Esophagus squamous epithelium (tissue), 5 donors: Measurements from ENCODE around the gene ATP5F1D. TPM values are rescaled to one million over a fixed set of nuclear protein-coding genes. Genes with fewer than 3 reads are reported as not detected.
"Not testable (repeated sequence)": the region's sequence is repeated elsewhere in the genome, so short reads cannot be mapped to it uniquely, and the experiment has no call there.

ENCODE experiments used
- DNase-seq: peaks from one replicate; lab custom pipeline; 2025; lab: John Stamatoyannopoulos, UW
- H3K27ac ChIP-seq, 4 donors: fragments of 200-600 bp; sonication (generic); one replicate each; pipeline ENCODE4 v1.5.1; 2016 to 2019; ENCODE audit warnings: mild to moderate bottlenecking in 1 of 4
- H3K27me3 ChIP-seq, 4 donors: fragments of 200-600 bp; sonication (generic); 1 replicate in 3 of 4; 2 replicates in 1 of 4; pipeline versions ENCODE4 v1.5.1 to v1.6.0; 2017 to 2021; ENCODE audit warnings: antibody characterized with exemption in 1 of 4
- H3K36me3 ChIP-seq, 3 donors: fragments of 200-600 bp; sonication (generic); one replicate each; pipeline ENCODE4 v1.5.1; 2016 to 2019
- H3K4me1 ChIP-seq, 3 donors: fragments of 200-600 bp; sonication (generic); one replicate each; pipeline ENCODE4 v1.5.1; 2017 to 2019
- H3K4me3 ChIP-seq, 4 donors: fragments of 200-600 bp; sonication (generic); 1 replicate in 3 of 4; 2 replicates in 1 of 4; pipeline ENCODE4 v1.5.1; 2016 to 2019; ENCODE audit warnings: mild to moderate bottlenecking in 2 of 4, moderate library complexity in 1 of 4
- H3K9me3 ChIP-seq, 3 donors: fragments of 200-600 bp; sonication (generic); one replicate each; pipeline ENCODE4 v1.5.1; 2016 to 2019
- CTCF ChIP-seq, 6 experiments: fragments of 450-650 bp in 4 of 6; fragments of 200-600 bp in 2 of 6; sonication (generic) in 2 of 6; IDR thresholded peaks; one replicate each; pipeline ENCODE4 v1.5.1; 2016 to 2019; ENCODE audit warnings: antibody characterized with exemption in 6 of 6, mild to moderate bottlenecking in 4 of 6, moderate library complexity in 4 of 6
- POLR2A ChIP-seq, 4 donors: fragments of 450-650 bp; IDR thresholded peaks; one replicate each; pipeline ENCODE4 v1.6.1; 2017; ENCODE audit warnings: antibody characterized with exemption in 4 of 4, mild to moderate bottlenecking in 4 of 4, moderate library complexity in 3 of 4
- WGBS, 2 donors: methylation state at CpG; one replicate each; pipeline ENCODE4 v1.1.5; 2018; 5-methylcytosine and 5-hydroxymethylcytosine counted together
- intact Hi-C: fragments of 100-400 bp; cut with DNase I; formaldehyde crosslinking; loops from one replicate; pipeline ENCODE4 v1.15.0; 2022
- total RNA-seq, 4 donors: library from RNA; depleted of rRNA; stranded (reverse); fragments of >200 nt; gene quantifications; one replicate each; pipeline ENCODE4 v1.1.0, GENCODE V29; 2016
- donor health status: DM: yes; HTN: yes; CAD: no.

ATP5F1D gene
- total RNA-seq, 4 donors from 2014 or later, result 83.4 to 171 (median 132) TPM

DNA sequence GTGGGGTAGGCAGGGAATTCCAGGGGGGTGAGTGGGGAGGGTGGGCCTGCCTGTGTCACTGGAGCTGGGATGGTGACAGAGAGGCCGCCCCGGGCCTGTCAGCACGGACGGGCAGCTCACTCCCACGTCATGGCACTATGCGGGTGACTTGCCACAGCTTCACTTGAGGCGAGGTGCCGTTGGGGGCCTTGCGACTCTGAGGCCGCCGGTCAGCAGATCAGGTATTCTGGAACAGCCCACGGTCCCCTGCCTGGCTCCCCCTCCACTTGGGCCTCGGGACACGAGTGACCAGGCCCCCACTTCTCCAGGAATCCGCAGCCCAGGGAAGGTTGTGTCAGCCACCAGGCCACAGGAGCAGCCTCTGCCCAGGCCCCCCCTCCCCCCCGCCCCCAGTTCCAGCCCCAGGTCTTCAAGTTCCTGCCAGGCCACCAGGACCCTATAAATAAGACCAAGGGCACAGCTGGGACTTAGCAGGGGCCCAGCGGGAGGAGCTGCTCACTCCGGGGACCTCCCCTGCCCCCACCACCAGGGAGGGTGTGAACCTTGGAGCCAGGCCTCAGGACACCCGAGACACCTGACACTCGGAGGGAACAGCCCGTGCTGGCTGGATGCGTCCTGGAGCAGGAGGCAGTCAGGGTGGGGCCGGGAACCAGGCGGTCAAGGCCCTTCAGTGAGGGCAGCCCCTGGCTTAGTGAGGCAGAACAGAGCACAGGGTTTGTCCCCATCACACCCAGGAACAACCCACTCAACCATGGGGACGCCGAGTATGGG, 4.1 kb downstream of the ATP5F1D start:
- peak overlapping the region in 3 of 4 donors; percentile 38 to 60 (median 43) for H3K4me3 ChIP-seq
- TF ChIP-seq CTCF (IDR thresholded peaks at IDR 0.05) (no peak), POLR2A (IDR thresholded peaks at IDR 0.05) (no peak)
- H3K36me3 ChIP-seq, result peaks cover 0 to 23% (median 0%) of the 10 kb centered on the region in 3 donors
- intact Hi-C loops, result loop anchor here (2.0 kb wide), 1 partner anchor 21 kb away; no protein-coding TSS in a partner anchor
- WGBS, 2 donors, result 33% methylated on average over 14 of the region's 26 CpGs; no CpG with 5 or more reads in 1 of the 2 donors
- no peaks in the 10 kb centered on the region for H3K27me3 ChIP-seq
- no peak for DNase-seq
- H3K9me3 ChIP-seq, result no peaks in the 10 kb centered on the region
- H3K27ac ChIP-seq, result peak overlapping the region; percentile 90 to 100 (median 98)
- H3K4me1 ChIP-seq, result peaks cover 61 to 77% (median 61%) of the 10 kb centered on the region in 3 donors

DNA sequence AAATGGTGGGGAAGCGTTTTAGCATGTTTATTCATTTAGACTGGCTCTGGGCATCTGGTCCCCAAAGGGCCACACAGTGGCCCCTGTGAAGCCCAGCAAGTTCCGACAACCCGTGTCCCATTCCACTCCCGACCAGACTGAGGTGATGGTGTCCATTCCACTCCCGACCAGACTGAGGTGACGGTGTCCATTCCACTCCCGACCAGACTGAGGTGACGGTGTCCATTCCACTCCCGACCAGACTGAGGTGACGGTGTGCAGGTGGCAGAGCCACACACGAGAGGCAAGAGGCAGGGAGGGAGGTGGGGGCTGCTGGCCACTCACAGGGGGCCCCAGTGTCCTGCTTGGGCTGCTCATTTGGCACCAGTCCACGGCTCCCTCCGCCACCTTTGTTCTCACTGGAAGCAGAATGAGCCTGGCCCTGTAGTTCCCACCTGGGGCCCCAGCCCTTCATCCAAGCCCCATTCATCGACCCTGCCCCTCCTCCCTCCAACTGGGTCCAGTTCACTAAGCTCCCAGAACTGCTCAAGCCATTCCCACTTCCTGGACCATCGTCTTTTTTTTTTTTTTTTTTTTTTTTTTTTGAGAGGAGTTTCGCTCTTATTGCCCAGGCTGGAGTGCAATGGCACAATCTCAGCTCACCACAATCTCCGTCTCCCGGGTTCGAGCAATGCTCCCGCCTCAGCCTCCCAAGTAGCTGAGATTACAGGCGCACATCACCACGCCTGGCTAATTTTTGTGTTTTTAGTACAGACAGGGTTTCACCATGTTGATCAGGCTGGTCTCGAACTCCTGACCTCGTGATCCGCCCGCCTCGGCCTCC, 4.9 kb downstream of the ATP5F1D start:
- peak overlapping the region in 1 of 4 donors; percentile 2 for H3K4me3 ChIP-seq
- H3K27me3 ChIP-seq, H3K9me3 ChIP-seq, intact Hi-C loops, DNase-seq: not testable (repeated sequence)
- peaks cover 0 to 31% (median 2%) of the 10 kb centered on the region in 3 donors for H3K36me3 ChIP-seq
- peaks cover 54 to 77% (median 54%) of the 10 kb centered on the region in 3 donors for H3K4me1 ChIP-seq
- 68 to 77% methylated on average over 15 to 19 of the region's 27 CpGs for WGBS, 2 donors
- peak overlapping the region; percentile 90 to 100 (median 98) for H3K27ac ChIP-seq

DNA sequence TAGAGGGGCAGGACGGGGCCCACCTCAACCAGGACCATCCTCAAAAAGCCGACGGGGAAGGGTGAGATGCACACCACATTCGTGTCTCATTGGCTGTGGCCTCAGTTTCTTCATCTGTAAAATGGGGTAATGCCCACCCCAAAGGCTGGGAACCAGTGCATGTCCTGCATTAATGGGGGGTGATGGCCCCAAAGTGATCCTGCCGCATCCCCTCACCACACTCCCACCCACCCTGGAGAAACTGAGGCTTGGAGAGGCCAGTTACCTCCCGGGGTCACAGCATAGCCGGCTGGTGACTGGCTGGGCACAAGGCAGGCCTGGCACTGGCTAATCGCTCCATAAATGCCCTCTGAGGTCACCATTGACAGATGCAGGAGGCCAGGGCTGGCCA, 6.2 kb downstream of the ATP5F1D start:
- H3K4me3 ChIP-seq, result peak overlapping the region; percentile 73 to 98 (median 90)
- H3K4me1 ChIP-seq, result peaks cover 53 to 79% (median 57%) of the 10 kb centered on the region in 3 donors
- peaks cover 0 to 38% (median 8%) of the 10 kb centered on the region in 3 donors for H3K36me3 ChIP-seq
- H3K9me3 ChIP-seq, result no peaks in the 10 kb centered on the region
- no peak for TF ChIP-seq POLR2A (IDR thresholded peaks at IDR 0.05)
- no peak for TF ChIP-seq CTCF (IDR thresholded peaks at IDR 0.05)
- no peaks in the 10 kb centered on the region for H3K27me3 ChIP-seq
- no peak for DNase-seq
- WGBS, 2 donors, result 70 to 72% methylated on average over 5 of the region's 8 CpGs
- H3K27ac ChIP-seq, result peak overlapping the region; percentile 96 to 100 (median 100)
- intact Hi-C loops, result no loop called here

- H3K9me3 ChIP-seq, result no peaks in the 10 kb centered on the region
- H3K27me3 ChIP-seq, result no peaks in the 10 kb centered on the region
- H3K27ac ChIP-seq, result peak within 1 kb of the TSS; percentile 96 to 100 (median 100)
- peak in 3 of 4 donors; percentile 32 to 91 (median 85) for TF ChIP-seq POLR2A (IDR thresholded peaks at IDR 0.05)
- TF ChIP-seq CTCF (IDR thresholded peaks at IDR 0.05), result peak in 3 of 6 experiments; percentile 21 to 32 (median 21)
- peaks cover 49 to 79% (median 59%) of the 10 kb centered on the region in 3 donors for H3K4me1 ChIP-seq
- intact Hi-C loops, result no loop called here
- 0% methylated on average over 3 to 9 of the region's 60 CpGs for WGBS, 2 donors
- no peak for DNase-seq
- H3K4me3 ChIP-seq, result peak within 1 kb of the TSS; percentile 73 to 98 (median 90)
- H3K36me3 ChIP-seq, result peaks cover 0 to 35% (median 8%) of the 10 kb centered on the region in 3 donors
These were observed 6.7 kb downstream of the ATP5F1D start, which contains the start of gene MIDN for GRCh38 chr19:1248139-1248785. Gene MIDN (plus strand): TSS chr19:1248583. CDS start chr19:1250297, 1,714 bp downstream.

- Histone ChIP-seq H3K9me3 (no peaks in the 10 kb centered on the region), H3K4me3 (peak overlapping the region; percentile 73 to 98 (median 90)), H3K36me3 (peaks cover 2 to 33% (median 8%) of the 10 kb centered on the region in 3 donors), H3K4me1 (peaks cover 47 to 79% (median 59%) of the 10 kb centered on the region in 3 donors), H3K27ac (peak overlapping the region; percentile 96 to 100 (median 100)), H3K27me3 (no peaks in the 10 kb centered on the region)
- intact Hi-C loops, result no loop called here
- no peak for DNase-seq
- TF ChIP-seq POLR2A (IDR thresholded peaks at IDR 0.05) (no peak), CTCF (IDR thresholded peaks at IDR 0.05) (peak; percentile 62 to 98 (median 93))
- 0 to 2% methylated on average over 8 to 11 of the region's 74 CpGs for WGBS, 2 donors
These were observed 7.3 kb downstream of the ATP5F1D start for GRCh38 chr19:1248786-1249297.
